ENCODE measurements around the gene TMEM209.

DNA sequence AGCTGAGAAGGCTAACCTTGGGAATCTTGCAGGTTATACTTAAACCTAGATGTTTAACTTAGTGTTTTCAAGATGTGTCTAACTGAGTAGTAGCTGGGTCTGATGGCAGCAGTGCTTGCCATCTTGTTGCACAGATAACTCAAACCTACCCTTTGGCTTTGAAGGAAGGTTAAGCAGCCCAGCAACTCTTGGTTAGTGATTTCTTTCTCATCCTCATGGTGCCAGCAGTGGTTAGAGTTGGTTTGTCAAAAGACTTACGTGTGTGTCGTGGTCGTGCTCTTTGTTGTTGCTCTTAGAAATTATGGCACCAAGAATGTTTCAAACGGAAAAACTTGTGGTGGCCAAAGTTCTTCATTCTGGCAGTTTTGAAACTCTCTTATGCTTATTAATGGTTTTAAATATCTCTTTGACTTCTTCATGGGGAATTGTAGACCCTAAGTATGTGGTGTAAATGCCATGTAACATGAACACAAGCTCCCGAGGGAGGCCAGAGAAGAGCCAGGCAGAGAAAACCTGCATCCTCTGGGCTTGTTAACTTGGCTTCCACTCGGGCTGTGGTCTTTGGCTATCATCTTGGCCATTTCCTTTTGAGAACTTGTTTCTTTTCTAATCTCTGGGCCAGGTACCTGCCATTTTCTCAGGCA lies 73.9 kb downstream of the TMEM209 start:
- no peak for TF ChIP-seq POLR2AphosphoS5 (IDR thresholded peaks at IDR 0.05)
- TF ChIP-seq, protein P1, sequence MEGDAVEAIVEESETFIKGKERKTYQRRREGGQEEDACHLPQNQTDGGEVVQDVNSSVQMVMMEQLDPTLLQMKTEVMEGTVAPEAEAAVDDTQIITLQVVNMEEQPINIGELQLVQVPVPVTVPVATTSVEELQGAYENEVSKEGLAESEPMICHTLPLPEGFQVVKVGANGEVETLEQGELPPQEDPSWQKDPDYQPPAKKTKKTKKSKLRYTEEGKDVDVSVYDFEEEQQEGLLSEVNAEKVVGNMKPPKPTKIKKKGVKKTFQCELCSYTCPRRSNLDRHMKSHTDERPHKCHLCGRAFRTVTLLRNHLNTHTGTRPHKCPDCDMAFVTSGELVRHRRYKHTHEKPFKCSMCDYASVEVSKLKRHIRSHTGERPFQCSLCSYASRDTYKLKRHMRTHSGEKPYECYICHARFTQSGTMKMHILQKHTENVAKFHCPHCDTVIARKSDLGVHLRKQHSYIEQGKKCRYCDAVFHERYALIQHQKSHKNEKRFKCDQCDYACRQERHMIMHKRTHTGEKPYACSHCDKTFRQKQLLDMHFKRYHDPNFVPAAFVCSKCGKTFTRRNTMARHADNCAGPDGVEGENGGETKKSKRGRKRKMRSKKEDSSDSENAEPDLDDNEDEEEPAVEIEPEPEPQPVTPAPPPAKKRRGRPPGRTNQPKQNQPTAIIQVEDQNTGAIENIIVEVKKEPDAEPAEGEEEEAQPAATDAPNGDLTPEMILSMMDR (IDR thresholded peaks at IDR 0.05) = no peak
